ACC112 (cell line): ENCODE results near the gene NSD2.

Experiments
- H2AFZ ChIP-seq: fragments of 200-600 bp; sonication (generic); one replicate; pipeline ENCODE4 v1.6.0; 2017; ENCODE audit warnings: antibody characterized with exemption, low read length; ENCODE audit not compliant: unreplicated experiment
- H3K27ac ChIP-seq: fragments of 200-600 bp; sonication (generic); 2 replicates; pipeline ENCODE4 v1.5.1; 2014; ENCODE audit warnings: low read depth, mild to moderate bottlenecking, antibody characterized with exemption, low read length, moderate library complexity
- H3K27me3 ChIP-seq: fragments of 200-600 bp; sonication (generic); 2 replicates; pipeline ENCODE4 v1.6.1; 2014; ENCODE audit warnings: mild to moderate bottlenecking, antibody characterized with exemption, low read length, moderate library complexity, mixed read lengths; ENCODE audit not compliant: insufficient read depth
- H3K36me3 ChIP-seq: fragments of 200-600 bp; sonication (generic); 2 replicates; pipeline ENCODE4 v1.6.1; 2016; ENCODE audit warnings: mild to moderate bottlenecking, antibody characterized with exemption, low read length, moderate library complexity, mixed read lengths; ENCODE audit not compliant: insufficient read depth
- H3K4me1 ChIP-seq: fragments of 200-600 bp; sonication (generic); one replicate; pipeline ENCODE4 v1.6.1; 2016; ENCODE audit warnings: low read length, mixed read lengths; ENCODE audit not compliant: insufficient read depth, unreplicated experiment, control insufficient read depth
- H3K4me3 ChIP-seq: fragments of 200-600 bp; sonication (generic); 2 replicates; pipeline ENCODE4 v1.5.1; 2014; ENCODE audit warnings: mild to moderate bottlenecking, low read depth, low read length
- H3K79me2 ChIP-seq: fragments of 200-600 bp; sonication (generic); one replicate; pipeline ENCODE4 v1.6.0; 2016; ENCODE audit warnings: low read length; ENCODE audit not compliant: control insufficient read depth, unreplicated experiment, insufficient read depth

The NSD2 gene

DNA sequence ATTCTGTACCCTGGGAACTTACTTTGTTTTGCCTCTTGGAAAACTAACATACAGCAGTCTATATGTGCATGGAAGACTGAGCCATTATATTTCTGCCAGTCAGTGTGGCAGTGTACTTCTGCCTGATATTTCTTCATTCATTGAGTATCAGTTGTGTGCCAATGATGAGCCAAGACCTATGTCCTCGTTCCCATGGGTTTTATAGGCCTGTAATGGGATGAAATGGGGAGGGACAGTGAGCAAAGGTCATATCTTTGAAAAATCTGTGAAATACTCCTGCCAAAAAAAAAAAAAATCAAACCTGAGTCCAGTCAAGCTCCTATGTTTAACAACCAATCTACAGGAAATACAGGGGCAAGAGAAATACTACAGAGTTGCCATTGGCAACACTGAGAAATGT, 9.1 kb downstream of the NSD2 start:
- Histone ChIP-seq H3K4me1 (peaks cover 29% of the 10 kb centered on the region), H2AFZ (no peak overlapping the region), H3K36me3 (peaks cover 3% of the 10 kb centered on the region; the same call in 1 of the 2 replicates), H3K27me3 (no peaks in the 10 kb centered on the region), H3K27ac (no peak overlapping the region), H3K4me3 (no peak overlapping the region), H3K79me2 (peaks cover 95% of the 10 kb centered on the region)

DNA sequence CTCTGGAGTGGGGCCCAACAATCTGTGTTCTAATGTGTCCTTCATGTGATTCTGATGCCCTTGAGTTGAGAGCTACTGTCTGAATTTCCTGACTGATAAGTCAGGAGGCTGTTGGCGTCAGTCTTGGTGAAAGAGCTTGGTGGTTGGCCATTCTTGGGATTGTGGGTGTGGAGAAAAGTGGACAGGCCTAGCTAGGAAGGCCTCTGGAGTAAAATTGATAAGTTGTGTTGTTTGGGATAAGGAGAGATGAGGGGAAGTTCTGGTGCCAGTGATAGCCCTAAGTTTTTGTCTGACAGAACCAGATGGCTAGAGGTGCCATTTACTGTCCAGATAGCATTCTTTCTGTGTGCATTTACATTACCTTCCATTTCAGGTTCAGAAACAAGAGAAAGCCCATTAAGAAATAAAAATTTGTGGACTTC, 11.7 kb downstream of the NSD2 start:
- peaks cover 95% of the 10 kb centered on the region for H3K79me2 ChIP-seq
- no peak overlapping the region for H3K4me3 ChIP-seq
- H3K4me1 ChIP-seq = peaks cover 34% of the 10 kb centered on the region
- no peaks in the 10 kb centered on the region for H3K27me3 ChIP-seq
- no peak overlapping the region for H2AFZ ChIP-seq
- H3K36me3 ChIP-seq = peaks cover 4% of the 10 kb centered on the region; the same call in 1 of the 2 replicates
- H3K27ac ChIP-seq = no peak overlapping the region

DNA sequence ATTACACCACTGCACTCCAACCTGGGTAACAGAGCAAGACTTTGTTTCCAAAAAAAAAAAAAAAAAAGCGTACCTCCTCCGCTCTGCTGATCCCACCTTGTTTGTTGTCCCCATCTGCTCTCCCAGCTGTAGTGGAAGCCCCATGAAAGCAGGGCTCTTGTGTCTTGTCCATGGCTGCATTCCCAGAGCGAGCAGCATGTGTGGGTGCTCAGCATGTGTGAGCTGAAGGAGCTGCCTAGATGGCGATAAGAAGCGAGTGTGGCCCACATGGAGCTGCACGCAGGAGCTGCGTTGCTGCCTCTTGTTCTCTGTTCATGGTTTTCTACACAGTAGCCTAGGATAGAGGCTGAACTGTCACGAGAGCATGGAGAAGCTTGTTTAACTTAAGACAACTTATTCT, 12.4 kb downstream of the NSD2 start:
- Histone ChIP-seq H2AFZ (no peak overlapping the region), H3K4me1 (peaks cover 30% of the 10 kb centered on the region), H3K27me3 (no peaks in the 10 kb centered on the region), H3K79me2 (peaks cover 97% of the 10 kb centered on the region), H3K27ac (no peak overlapping the region), H3K4me3 (no peak overlapping the region), H3K36me3 (peaks cover 5% of the 10 kb centered on the region; the same call in 1 of the 2 replicates)

DNA sequence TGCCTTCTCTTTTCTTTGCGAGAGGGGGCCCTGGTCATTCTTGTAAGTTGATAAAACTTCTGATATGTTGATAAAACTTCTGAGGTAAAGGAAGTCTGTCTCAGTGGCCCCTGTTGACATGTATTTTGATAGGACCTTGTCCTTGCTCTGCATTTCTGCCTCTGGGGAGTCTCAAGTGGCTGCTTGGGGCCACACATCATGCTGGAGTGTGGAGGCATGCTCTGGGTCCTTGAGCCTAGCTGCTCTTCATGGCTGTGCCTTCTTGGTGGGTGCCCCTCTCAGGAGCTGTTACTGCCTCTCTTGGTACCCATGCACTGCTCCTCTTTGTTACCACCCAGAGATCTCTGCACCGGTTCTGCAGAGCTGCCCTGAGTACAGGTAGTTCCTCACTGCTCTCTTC, 14.2 kb downstream of the NSD2 start:
- Histone ChIP-seq H3K4me3 (no peak overlapping the region), H3K36me3 (peaks cover 5% of the 10 kb centered on the region; the same call in 1 of the 2 replicates), H2AFZ (no peak overlapping the region), H3K27ac (no peak overlapping the region), H3K27me3 (no peaks in the 10 kb centered on the region), H3K4me1 (peaks cover 21% of the 10 kb centered on the region), H3K79me2 (peaks cover 99% of the 10 kb centered on the region)

DNA sequence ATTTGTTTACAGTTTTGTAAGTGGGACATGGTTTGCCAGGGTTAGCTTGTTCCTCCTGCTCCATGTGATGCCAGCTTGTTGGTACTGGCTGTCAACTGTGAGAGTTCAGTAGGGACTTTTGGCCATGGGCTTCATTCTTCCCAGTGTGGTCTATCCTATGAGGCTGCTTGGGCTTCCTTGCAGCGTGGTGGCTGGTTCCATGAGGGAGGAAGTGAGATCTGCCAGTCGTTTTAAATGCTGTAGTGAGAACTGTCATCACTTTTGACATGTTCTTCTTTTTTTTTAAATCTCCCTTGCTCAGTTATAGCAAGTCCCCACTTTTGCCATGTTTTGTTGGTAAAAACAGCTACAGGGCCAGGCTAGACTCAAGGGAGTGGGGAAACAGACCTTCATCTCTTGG, 15.9 kb downstream of the NSD2 start:
- H3K36me3 ChIP-seq = peaks cover 5% of the 10 kb centered on the region; the same call in 1 of the 2 replicates
- peaks cover 18% of the 10 kb centered on the region for H3K4me1 ChIP-seq
- H2AFZ ChIP-seq = no peak overlapping the region
- H3K79me2 ChIP-seq = peaks cover 99% of the 10 kb centered on the region
- no peak overlapping the region for H3K4me3 ChIP-seq
- H3K27me3 ChIP-seq = no peaks in the 10 kb centered on the region
- H3K27ac ChIP-seq = no peak overlapping the region

DNA sequence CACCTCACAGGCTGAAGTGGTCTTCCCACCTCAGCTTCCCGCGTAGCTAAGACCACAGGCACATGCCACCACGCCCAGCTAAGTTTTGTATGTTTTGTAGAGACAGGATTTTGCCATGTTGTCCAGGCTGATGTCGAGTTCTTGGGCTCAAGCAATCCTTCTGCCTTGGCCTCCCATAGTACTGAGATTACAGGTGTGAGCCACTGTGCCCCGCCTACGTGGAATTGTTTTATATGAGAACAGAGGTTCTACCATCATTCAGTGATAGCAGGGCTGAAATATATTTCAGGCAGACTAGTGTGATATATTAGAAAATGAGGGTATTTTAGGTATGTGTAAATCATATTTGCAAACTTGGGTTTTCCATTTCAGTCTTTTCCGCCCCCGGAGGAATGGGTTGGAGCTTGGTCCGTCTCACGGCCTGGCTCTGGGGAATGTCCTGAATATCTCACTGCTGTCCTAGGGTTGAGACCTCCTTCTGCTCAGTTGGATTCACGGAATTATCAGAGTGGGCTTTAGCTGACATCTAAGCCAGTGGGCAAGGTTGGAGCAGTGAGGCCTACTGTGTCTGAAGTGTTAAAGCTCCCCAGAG, 19.9 kb downstream of the NSD2 start:
- no peak overlapping the region for H3K27ac ChIP-seq
- H3K36me3 ChIP-seq = 0 out of 2 replicates have a peak, but pooled peaks cover 2% of the 10 kb centered on the region
- H3K4me1 ChIP-seq = peaks cover 11% of the 10 kb centered on the region
- peaks cover 98% of the 10 kb centered on the region for H3K79me2 ChIP-seq
- no peaks in the 10 kb centered on the region for H3K27me3 ChIP-seq
- no peak overlapping the region for H2AFZ ChIP-seq
- H3K4me3 ChIP-seq = no peak overlapping the region

DNA sequence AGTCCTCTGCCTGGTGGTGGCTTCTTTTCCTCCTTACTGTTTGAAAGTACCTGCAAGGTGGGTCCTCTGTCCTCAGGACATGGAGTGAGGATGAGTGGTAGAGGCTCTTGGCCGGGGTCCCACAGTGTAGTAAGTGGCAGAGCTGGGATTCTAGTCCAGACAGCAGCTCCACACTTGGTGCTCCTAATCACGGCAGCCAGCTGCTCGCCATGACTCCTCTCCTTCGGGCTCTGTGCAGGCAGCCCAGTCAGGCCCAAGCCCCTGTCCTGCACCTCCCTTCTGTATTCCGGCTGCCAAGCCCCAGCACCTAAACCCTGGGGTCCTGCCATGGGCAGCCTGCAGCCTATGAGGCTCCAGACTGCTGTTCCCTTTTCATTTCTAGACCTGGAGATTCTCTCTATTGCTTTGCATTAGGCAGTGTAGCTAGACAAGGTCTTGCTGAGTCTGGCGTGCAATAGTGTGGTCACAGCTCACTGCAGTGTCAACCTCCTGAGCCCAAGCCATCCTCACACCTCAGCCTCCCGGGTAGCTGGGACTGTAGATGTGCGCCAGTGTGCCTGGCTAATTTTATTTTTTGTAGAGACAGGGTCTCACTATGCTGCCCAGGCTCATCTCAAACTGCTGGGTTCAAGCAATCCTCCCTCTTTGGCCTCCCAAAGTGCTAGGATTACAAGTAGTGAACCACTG, 24.9 kb downstream of the NSD2 start:
- Histone ChIP-seq H3K79me2 (peaks cover 90% of the 10 kb centered on the region), H2AFZ (no peak overlapping the region), H3K27ac (no peak overlapping the region), H3K4me3 (no peak overlapping the region), H3K36me3 (peaks cover 13% of the 10 kb centered on the region), H3K4me1 (peaks cover 5% of the 10 kb centered on the region), H3K27me3 (no peaks in the 10 kb centered on the region)

DNA sequence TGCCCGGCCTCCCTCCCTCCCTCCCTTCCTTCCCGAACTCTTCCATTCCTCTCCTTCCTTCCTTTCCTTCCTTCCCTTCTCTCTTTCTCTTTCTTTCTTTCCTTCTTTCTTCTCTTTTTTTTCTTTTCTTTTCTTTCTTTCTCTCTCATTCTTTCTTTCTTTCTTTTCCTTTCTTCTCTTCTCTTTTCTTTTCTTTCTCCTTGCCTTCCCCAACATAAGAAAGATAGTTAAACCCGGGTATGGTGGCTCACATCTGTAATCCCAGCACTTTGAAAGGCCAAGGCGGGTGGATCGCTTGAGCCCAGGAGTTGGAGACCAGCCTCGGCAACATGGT, 25.4 kb downstream of the NSD2 start:
- peaks cover 5% of the 10 kb centered on the region for H3K4me1 ChIP-seq
- no peak overlapping the region for H3K4me3 ChIP-seq
- no peak overlapping the region for H2AFZ ChIP-seq
- H3K27ac ChIP-seq = no peak overlapping the region
- peaks cover 90% of the 10 kb centered on the region for H3K79me2 ChIP-seq
- H3K36me3 ChIP-seq = peaks cover 13% of the 10 kb centered on the region
- no peaks in the 10 kb centered on the region for H3K27me3 ChIP-seq

DNA sequence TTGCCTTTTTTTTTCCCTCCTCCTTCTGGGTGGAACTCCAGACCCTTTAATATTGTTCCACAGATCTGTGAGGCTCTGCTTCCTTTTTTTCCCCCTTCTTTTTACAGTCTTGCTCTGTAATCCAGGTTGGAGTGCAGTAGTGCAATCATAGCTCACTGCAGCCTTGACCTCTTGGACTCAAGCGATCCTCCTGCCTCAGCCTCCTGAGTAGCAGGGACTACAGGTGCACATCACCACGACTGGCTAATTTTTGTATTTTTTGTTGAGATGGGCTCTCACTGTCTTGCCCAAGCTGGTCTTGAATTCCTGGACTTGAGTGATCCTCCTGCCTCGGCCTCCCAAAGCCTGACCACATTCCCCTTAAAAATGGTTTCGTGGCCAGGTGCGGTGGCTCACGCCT, 26.8 kb downstream of the NSD2 start:
- H3K27ac ChIP-seq = no peak overlapping the region
- H3K4me1 ChIP-seq = peaks cover 5% of the 10 kb centered on the region
- no peak overlapping the region for H2AFZ ChIP-seq
- H3K27me3 ChIP-seq = no peaks in the 10 kb centered on the region
- peaks cover 90% of the 10 kb centered on the region for H3K79me2 ChIP-seq
- no peak overlapping the region for H3K4me3 ChIP-seq
- H3K36me3 ChIP-seq = peaks cover 13% of the 10 kb centered on the region

DNA sequence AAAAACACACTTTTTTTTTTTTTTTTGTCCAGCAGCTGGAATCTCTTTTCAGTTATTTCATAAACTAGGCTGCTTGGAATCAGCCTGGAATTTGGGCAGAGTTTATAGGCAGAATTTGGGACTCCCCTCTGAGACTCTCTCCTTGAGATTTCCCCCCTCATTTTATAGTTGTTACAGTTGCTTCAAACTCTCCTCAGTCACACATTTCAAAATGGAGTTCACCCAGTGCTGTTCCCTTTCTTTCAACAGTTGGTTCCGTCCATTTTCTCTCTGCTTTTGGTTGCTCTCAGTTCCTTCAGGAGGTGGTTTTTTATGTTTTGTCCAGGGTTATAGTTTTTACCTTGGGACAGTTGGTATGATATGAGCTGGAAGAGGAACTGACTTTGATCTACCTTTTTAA, 27.5 kb downstream of the NSD2 start:
- H3K27me3 ChIP-seq = no peaks in the 10 kb centered on the region
- no peak overlapping the region for H3K4me3 ChIP-seq
- peaks cover 5% of the 10 kb centered on the region for H3K4me1 ChIP-seq
- peaks cover 90% of the 10 kb centered on the region for H3K79me2 ChIP-seq
- peaks cover 13% of the 10 kb centered on the region for H3K36me3 ChIP-seq
- H2AFZ ChIP-seq = no peak overlapping the region
- peak overlapping the region; percentile 25; the same call in 1 of the 2 replicates for H3K27ac ChIP-seq
